Osteoblast (primary cell): ENCODE measurements around the gene MBOAT1. TPM values are rescaled to one million over a fixed set of nuclear protein-coding genes. Genes with fewer than 3 reads are reported as not detected.

Experiments
- DNase-seq: peaks from one replicate; pipeline ENCODE4 v3.0.0; 2011; ENCODE audit warnings: low spot score, mixed read lengths; ENCODE audit not compliant: insufficient read length; ENCODE audit errors: missing footprints
- H2AFZ ChIP-seq: 2 replicates; pipeline ENCODE4 v1.6.0; 2011; ENCODE audit warnings: mild to moderate bottlenecking, low read length
- H3K27ac ChIP-seq: 2 replicates; pipeline ENCODE4 v1.5.1; 2011; ENCODE audit warnings: mild to moderate bottlenecking, low read depth, low read length, moderate library complexity
- H3K27me3 ChIP-seq: 2 replicates; pipeline ENCODE4 v1.6.0; 2012; ENCODE audit warnings: mild to moderate bottlenecking, control low read depth, inconsistent platforms, low read length, moderate library complexity; ENCODE audit not compliant: insufficient read depth
- H3K36me3 ChIP-seq: 2 replicates; pipeline ENCODE4 v1.5.1; 2011; ENCODE audit warnings: mild to moderate bottlenecking, low read length, control low read depth, moderate library complexity; ENCODE audit not compliant: insufficient read depth
- H3K4me1 ChIP-seq: 2 replicates; pipeline ENCODE4 v1.5.1; 2011; ENCODE audit warnings: mild to moderate bottlenecking, low read length, control low read depth, moderate library complexity; ENCODE audit not compliant: insufficient read depth
- H3K4me2 ChIP-seq: 2 replicates; pipeline ENCODE4 v1.6.0; 2011; ENCODE audit warnings: mild to moderate bottlenecking, low read length; ENCODE audit not compliant: insufficient read depth
- H3K4me3 ChIP-seq: fragments of 200-600 bp; sonication (generic); 3 replicates; pipeline ENCODE4 v1.5.1; 2012; ENCODE audit warnings: mild to moderate bottlenecking, low read length, inconsistent platforms; ENCODE audit not compliant: insufficient read depth
- H3K79me2 ChIP-seq: 2 replicates; pipeline ENCODE4 v1.6.0; 2012; ENCODE audit warnings: mild to moderate bottlenecking, low read length, control low read depth, inconsistent platforms; ENCODE audit not compliant: insufficient read depth
- H3K9me3 ChIP-seq: 2 replicates; pipeline ENCODE4 v1.5.1; 2011; ENCODE audit warnings: low read depth, low read length, control low read depth
- H4K20me1 ChIP-seq: 2 replicates; pipeline ENCODE4 v1.6.0; 2012; ENCODE audit warnings: mild to moderate bottlenecking, low read length, control low read depth; ENCODE audit not compliant: insufficient read depth
- total RNA-seq: library from RNA; depleted of rRNA; stranded (reverse); fragments of >200 nt; gene quantifications from 2 replicates; pipeline ENCODE4 v1.2.3, GENCODE V29; 2012
- TF ChIP-seq, protein P1 (sequence below): IDR thresholded peaks from 2 replicates; pipeline ENCODE4 v1.5.1; 2011; ENCODE audit warnings: mild to moderate bottlenecking, low read depth, low read length, moderate library complexity; ENCODE audit errors: extremely low read depth

The MBOAT1 gene
- total RNA-seq, 1 donor, result 1.4 TPM

DNA sequence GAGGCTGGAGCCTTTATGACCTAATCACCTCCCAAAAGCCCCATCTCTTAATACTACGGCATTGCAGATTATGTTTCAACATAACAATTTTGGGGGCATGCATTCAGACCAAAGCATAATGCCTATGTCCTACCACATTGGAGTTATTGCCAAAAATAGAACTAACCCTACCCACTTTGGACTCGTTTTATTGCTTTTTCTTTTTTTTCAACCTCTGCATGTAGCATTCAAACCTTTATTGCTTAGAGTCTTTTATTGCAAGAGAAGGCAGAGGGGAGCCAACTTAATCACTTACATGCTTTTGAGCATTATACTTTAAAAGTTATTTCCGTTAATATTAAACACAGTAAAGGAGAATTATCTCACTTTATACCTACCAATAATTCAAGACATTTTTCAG is 8.1 kb upstream of the MBOAT1 start:
- Histone ChIP-seq H2AFZ (no peak overlapping the region), H3K4me2 (no peak overlapping the region), H3K27me3 (no peaks in the 10 kb centered on the region), H3K36me3 (no peaks in the 10 kb centered on the region), H3K9me3 (no peaks in the 10 kb centered on the region), H3K79me2 (no peaks in the 10 kb centered on the region), H3K27ac (no peak overlapping the region), H3K4me3 (no peak overlapping the region), H3K4me1 (no peaks in the 10 kb centered on the region), H4K20me1 (no peaks in the 10 kb centered on the region)
- DNase-seq, result no peak
- TF ChIP-seq, protein P1, sequence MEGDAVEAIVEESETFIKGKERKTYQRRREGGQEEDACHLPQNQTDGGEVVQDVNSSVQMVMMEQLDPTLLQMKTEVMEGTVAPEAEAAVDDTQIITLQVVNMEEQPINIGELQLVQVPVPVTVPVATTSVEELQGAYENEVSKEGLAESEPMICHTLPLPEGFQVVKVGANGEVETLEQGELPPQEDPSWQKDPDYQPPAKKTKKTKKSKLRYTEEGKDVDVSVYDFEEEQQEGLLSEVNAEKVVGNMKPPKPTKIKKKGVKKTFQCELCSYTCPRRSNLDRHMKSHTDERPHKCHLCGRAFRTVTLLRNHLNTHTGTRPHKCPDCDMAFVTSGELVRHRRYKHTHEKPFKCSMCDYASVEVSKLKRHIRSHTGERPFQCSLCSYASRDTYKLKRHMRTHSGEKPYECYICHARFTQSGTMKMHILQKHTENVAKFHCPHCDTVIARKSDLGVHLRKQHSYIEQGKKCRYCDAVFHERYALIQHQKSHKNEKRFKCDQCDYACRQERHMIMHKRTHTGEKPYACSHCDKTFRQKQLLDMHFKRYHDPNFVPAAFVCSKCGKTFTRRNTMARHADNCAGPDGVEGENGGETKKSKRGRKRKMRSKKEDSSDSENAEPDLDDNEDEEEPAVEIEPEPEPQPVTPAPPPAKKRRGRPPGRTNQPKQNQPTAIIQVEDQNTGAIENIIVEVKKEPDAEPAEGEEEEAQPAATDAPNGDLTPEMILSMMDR, result no peak

- Histone ChIP-seq H2AFZ (no peak overlapping the region), H4K20me1 (no peaks in the 10 kb centered on the region)
These were observed 5.6 kb upstream of the MBOAT1 start for GRCh38 chr6:20217891-20218290.

DNA sequence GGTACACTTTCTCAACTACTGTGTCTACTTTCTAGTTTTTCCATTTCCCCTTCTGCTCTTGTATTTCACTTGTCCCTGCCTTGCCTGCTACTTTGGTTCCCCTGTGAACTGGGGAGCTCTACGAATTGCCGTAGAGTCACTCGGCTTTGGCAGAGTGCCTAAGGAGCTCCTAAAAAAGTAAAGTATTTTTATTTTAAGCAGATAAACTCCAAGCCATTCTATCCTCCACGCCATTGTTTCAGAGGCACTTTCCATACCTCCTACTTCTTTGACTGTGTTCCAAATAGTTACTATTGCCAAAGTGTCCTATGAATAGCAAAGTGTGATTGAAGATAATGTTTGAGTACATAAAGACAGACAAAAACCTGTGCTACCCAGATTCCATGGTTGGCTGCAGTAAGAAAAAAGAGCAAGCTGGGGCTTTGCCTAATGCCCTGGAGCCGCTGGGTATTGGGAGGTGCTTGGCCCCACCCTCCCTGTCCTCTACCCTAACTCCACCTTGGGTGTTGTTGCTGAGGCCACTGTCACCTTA is 5.1 kb upstream of the MBOAT1 start:
- Histone ChIP-seq H3K4me3 (no peak overlapping the region), H3K9me3 (no peaks in the 10 kb centered on the region), H3K27me3 (no peaks in the 10 kb centered on the region), H2AFZ (no peak overlapping the region), H3K79me2 (no peaks in the 10 kb centered on the region), H3K4me2 (no peak overlapping the region), H3K4me1 (no peaks in the 10 kb centered on the region), H3K27ac (no peak overlapping the region), H4K20me1 (no peaks in the 10 kb centered on the region), H3K36me3 (no peaks in the 10 kb centered on the region)
- TF ChIP-seq, protein P1, result no peak
- no peak for DNase-seq

More at GRCh38 chr6:20217891-20218290, 5.6 kb upstream of the MBOAT1 start:
- H3K4me1 ChIP-seq, result no peaks in the 10 kb centered on the region
- H3K27ac ChIP-seq, result no peak overlapping the region
- no peaks in the 10 kb centered on the region for H3K79me2 ChIP-seq
- TF ChIP-seq, protein P1, result no peak
- no peak overlapping the region for H3K4me2 ChIP-seq
- no peaks in the 10 kb centered on the region for H3K9me3 ChIP-seq
- no peaks in the 10 kb centered on the region for H3K36me3 ChIP-seq
- no peaks in the 10 kb centered on the region for H3K27me3 ChIP-seq
- DNase-seq, result no peak
- H3K4me3 ChIP-seq, result no peak overlapping the region

DNA sequence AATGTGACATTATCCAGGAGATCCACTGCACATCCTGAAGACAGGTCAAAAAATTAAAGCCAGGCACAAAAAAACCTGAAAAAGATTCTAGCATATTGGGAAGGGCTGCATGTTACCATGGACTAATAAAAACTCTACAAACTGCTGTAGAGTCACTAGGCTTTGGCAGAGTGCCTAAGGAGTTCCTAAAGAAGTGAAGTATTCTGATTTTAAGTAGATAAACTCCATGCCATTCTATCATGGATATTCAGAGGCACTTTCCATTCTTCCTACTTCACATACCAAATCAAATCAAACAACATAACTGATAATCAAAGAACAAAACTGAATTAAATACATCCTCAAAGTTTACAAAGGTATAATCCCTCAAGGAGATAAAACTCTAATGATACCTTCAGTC is 3.0 kb upstream of the MBOAT1 start:
- Histone ChIP-seq H3K27ac (no peak overlapping the region), H3K79me2 (no peaks in the 10 kb centered on the region), H3K4me2 (no peak overlapping the region), H3K4me3 (no peak overlapping the region), H3K4me1 (peaks cover 7% of the 10 kb centered on the region), H2AFZ (no peak overlapping the region), H3K36me3 (no peaks in the 10 kb centered on the region), H3K27me3 (no peaks in the 10 kb centered on the region), H4K20me1 (no peaks in the 10 kb centered on the region), H3K9me3 (no peaks in the 10 kb centered on the region)
- no peak for DNase-seq
- TF ChIP-seq, protein P1, result no peak
